ENCODE data around the gene AIMP1. TPM values are rescaled to one million over a fixed set of nuclear protein-coding genes. Genes with fewer than 3 reads are reported as not detected.

The AIMP1 gene
- total and polyA plus RNA-seq, 2 experiments from 2014 or later = 33.7 to 53.7 TPM

DNA sequence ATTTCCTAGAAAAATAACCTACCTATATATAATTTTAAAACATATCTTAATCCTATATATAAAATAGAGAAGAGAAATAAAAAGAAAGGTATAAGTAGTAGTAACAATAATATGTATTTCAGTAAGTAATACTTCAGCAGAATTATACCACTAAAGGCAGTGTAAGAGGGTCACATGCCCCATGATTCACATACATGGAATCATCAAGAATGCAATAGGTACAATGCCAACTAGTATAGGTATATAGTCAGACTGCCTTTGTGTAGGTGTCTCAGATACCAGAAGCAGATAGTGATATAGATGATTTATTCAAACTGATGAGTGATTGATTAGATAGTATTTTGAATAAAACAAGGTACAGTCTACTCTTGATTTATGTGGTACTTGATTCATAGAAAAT lies 9.4 kb downstream of the AIMP1 start:
- Histone ChIP-seq H3K9me2 (replicated peaks; ENCODE audit: insufficient read depth) (no peaks in the 10 kb centered on the region), H2AFZ (no peak overlapping the region), H3K4me2 (no peak overlapping the region), H3K27me3 (no peaks in the 10 kb centered on the region), H3K9me3 (ENCODE audit: low read depth) (no peaks in the 10 kb centered on the region), H3K79me2 (peaks cover 36% of the 10 kb centered on the region), H3K4me3 (no peak overlapping the region), H4K20me1 (ENCODE audit: insufficient read depth, poor library complexity, severe bottlenecking) (no peaks in the 10 kb centered on the region), H3K27ac (no peak overlapping the region), H3K36me3 (replicated peaks; ENCODE audit: insufficient read depth, low read depth) (peaks cover 5% of the 10 kb centered on the region), H3K4me1 (ENCODE audit: insufficient read depth) (no peaks in the 10 kb centered on the region)
- DNase-seq (ENCODE audit: low spot score) = no peak
- no peak for TF ChIP-seq EZH2phosphoT487 (IDR thresholded peaks at IDR 0.05; ENCODE audit: low read depth, severe bottlenecking, unreplicated experiment)
- TF ChIP-seq, protein P1, sequence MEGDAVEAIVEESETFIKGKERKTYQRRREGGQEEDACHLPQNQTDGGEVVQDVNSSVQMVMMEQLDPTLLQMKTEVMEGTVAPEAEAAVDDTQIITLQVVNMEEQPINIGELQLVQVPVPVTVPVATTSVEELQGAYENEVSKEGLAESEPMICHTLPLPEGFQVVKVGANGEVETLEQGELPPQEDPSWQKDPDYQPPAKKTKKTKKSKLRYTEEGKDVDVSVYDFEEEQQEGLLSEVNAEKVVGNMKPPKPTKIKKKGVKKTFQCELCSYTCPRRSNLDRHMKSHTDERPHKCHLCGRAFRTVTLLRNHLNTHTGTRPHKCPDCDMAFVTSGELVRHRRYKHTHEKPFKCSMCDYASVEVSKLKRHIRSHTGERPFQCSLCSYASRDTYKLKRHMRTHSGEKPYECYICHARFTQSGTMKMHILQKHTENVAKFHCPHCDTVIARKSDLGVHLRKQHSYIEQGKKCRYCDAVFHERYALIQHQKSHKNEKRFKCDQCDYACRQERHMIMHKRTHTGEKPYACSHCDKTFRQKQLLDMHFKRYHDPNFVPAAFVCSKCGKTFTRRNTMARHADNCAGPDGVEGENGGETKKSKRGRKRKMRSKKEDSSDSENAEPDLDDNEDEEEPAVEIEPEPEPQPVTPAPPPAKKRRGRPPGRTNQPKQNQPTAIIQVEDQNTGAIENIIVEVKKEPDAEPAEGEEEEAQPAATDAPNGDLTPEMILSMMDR (IDR thresholded peaks at IDR 0.05; ENCODE audit: poor library complexity) = no peak
- TF ChIP-seq EZH2 (IDR thresholded peaks at IDR 0.05; ENCODE audit: borderline replicate concordance) = no peak

- peak; percentile 50 for DNase-seq (ENCODE audit: low spot score)
- no peak for TF ChIP-seq EZH2 (IDR thresholded peaks at IDR 0.05; ENCODE audit: borderline replicate concordance)
- TF ChIP-seq, protein P1 (IDR thresholded peaks at IDR 0.05; ENCODE audit: poor library complexity) = peak; percentile 69
- H3K27ac ChIP-seq = no peak overlapping the region
Measured at GRCh38 chr4:106329041-106329618, 12.8 kb downstream of the AIMP1 start.

GRCh38 chr4:106333186-106333585 lies 16.8 kb downstream of the AIMP1 start:
- Histone ChIP-seq H3K27ac (peak overlapping the region; percentile 25), H3K36me3 (replicated peaks; ENCODE audit: insufficient read depth, low read depth) (peaks cover 9% of the 10 kb centered on the region)
- 89% methylated on average over 5 of the region's 5 CpGs for WGBS (ENCODE audit: low lambda C conversion rate, missing lambda C conversion rate)

More at GRCh38 chr4:106329041-106329618, 12.8 kb downstream of the AIMP1 start:
- H3K4me3 ChIP-seq = no peak overlapping the region
- no peak overlapping the region for H2AFZ ChIP-seq
- H3K9me3 ChIP-seq (ENCODE audit: low read depth) = no peaks in the 10 kb centered on the region
- H3K27me3 ChIP-seq = no peaks in the 10 kb centered on the region
- H4K20me1 ChIP-seq (ENCODE audit: insufficient read depth, poor library complexity, severe bottlenecking) = no peaks in the 10 kb centered on the region
- 14% methylated on average over 1 of the region's 1 CpG for WGBS (ENCODE audit: low lambda C conversion rate, missing lambda C conversion rate)
- no peaks in the 10 kb centered on the region for H3K4me1 ChIP-seq (ENCODE audit: insufficient read depth)
- H3K9me2 ChIP-seq (replicated peaks; ENCODE audit: insufficient read depth) = no peaks in the 10 kb centered on the region
- H3K79me2 ChIP-seq = peaks cover 14% of the 10 kb centered on the region
- no peak overlapping the region for H3K4me2 ChIP-seq
- peaks cover 11% of the 10 kb centered on the region for H3K36me3 ChIP-seq (replicated peaks; ENCODE audit: insufficient read depth, low read depth)

More at GRCh38 chr4:106333186-106333585, 16.8 kb downstream of the AIMP1 start:
- Histone ChIP-seq H3K4me2 (no peak overlapping the region), H3K4me3 (no peak overlapping the region), H4K20me1 (ENCODE audit: insufficient read depth, poor library complexity, severe bottlenecking) (no peaks in the 10 kb centered on the region), H3K27me3 (no peaks in the 10 kb centered on the region), H3K79me2 (peaks cover 12% of the 10 kb centered on the region), H2AFZ (no peak overlapping the region), H3K9me3 (ENCODE audit: low read depth) (no peaks in the 10 kb centered on the region), H3K9me2 (replicated peaks; ENCODE audit: insufficient read depth) (no peaks in the 10 kb centered on the region), H3K4me1 (ENCODE audit: insufficient read depth) (no peaks in the 10 kb centered on the region)
- TF ChIP-seq, protein P1 (IDR thresholded peaks at IDR 0.05; ENCODE audit: poor library complexity) = no peak
- TF ChIP-seq EZH2 (IDR thresholded peaks at IDR 0.05; ENCODE audit: borderline replicate concordance) = no peak
- TF ChIP-seq EZH2phosphoT487 (IDR thresholded peaks at IDR 0.05; ENCODE audit: low read depth, severe bottlenecking, unreplicated experiment) = no peak
- DNase-seq (ENCODE audit: low spot score) = no peak

Measured in hepatocyte (in vitro differentiated cells).